WTC11 (cell line): ENCODE measurements around the gene CCDC136. TPM values are rescaled to one million over a fixed set of nuclear protein-coding genes. Genes with fewer than 3 reads are reported as not detected.

ENCODE experiments used
- ATAC-seq: fragments of 200-7000 bp; cut with Tn5 transposase; 2 replicates; pipeline ENCODE4 v1.10.0; 2021; ENCODE audit warnings: mild to moderate bottlenecking, moderate library complexity
- CTCF ChIA-PET: fragments of 300-600 bp; sonication (Branson Sonifier 250); formaldehyde crosslinking; loops from one replicate; lab custom pipeline; 2021; ENCODE audit warnings: antibody characterized with exemption; lab: Charles Lee
- POLR2A ChIA-PET: fragments of 350-600 bp; sonication (Branson Sonifier 250); formaldehyde crosslinking; loops from one replicate; lab custom pipeline; 2021; ENCODE audit warnings: antibody characterized with exemption; lab: Charles Lee
- DNase-seq: peaks from one replicate; pipeline ENCODE4 v3.0.0; 2021; ENCODE audit warnings: low spot score
- H3K27ac Mint-ChIP-seq: 2 replicates; pipeline ENCODE4 v1.8.0; 2021; ENCODE audit warnings: mixed read lengths
- H3K27me3 Mint-ChIP-seq: 2 replicates; pipeline ENCODE4 v1.8.0; 2021; ENCODE audit warnings: low read depth, mild to moderate bottlenecking, moderate library complexity, mixed read lengths
- H3K36me3 Mint-ChIP-seq: 2 replicates; pipeline ENCODE4 v1.8.0; 2021; ENCODE audit warnings: mixed read lengths
- H3K4me1 Mint-ChIP-seq: 2 replicates; pipeline ENCODE4 v1.8.0; 2022; ENCODE audit warnings: mixed read lengths
- H3K4me3 Mint-ChIP-seq: 2 replicates; pipeline ENCODE4 v1.8.0; 2021; ENCODE audit warnings: mild to moderate bottlenecking, moderate library complexity, mixed read lengths
- H3K9me3 Mint-ChIP-seq: 2 replicates; pipeline ENCODE4 v1.8.0; 2021; ENCODE audit warnings: mixed read lengths
- FOXP1 ChIP-seq: sonication (generic); formaldehyde crosslinking; IDR thresholded peaks from 2 replicates; pipeline ENCODE4 v1.8.0; 2022; ENCODE audit warnings: missing genetic modification reagents, mild to moderate bottlenecking, moderate library complexity, borderline replicate concordance
- HMGA2 ChIP-seq: fragments of 250-450 bp; sonication (Bioruptor Pico); IDR thresholded peaks from 2 replicates; pipeline ENCODE4 v1.4.0; 2021; ENCODE audit warnings: mild to moderate bottlenecking, moderate library complexity
- NR3C1 ChIP-seq: sonication (generic); formaldehyde crosslinking; conservative IDR thresholded peaks from 2 replicates; pipeline ENCODE4 v1.8.1; 2023; ENCODE audit warnings: low read depth, mild to moderate bottlenecking, missing genetic modification reagents
- SMAD4 ChIP-seq: sonication (generic); formaldehyde crosslinking; IDR thresholded peaks from 2 replicates; pipeline ENCODE4 v1.8.0; 2022; ENCODE audit warnings: mild to moderate bottlenecking, missing genetic modification reagents
- SP1 ChIP-seq: sonication (generic); formaldehyde crosslinking; conservative IDR thresholded peaks from 2 replicates; pipeline ENCODE4 v1.8.1; 2022; ENCODE audit warnings: missing genetic modification reagents
- TCF7 ChIP-seq: sonication (generic); formaldehyde crosslinking; IDR thresholded peaks from 2 replicates; pipeline ENCODE4 v1.8.0; 2022; ENCODE audit warnings: mild to moderate bottlenecking, low read depth, missing genetic modification reagents, moderate library complexity
- TEAD1 ChIP-seq: sonication (generic); formaldehyde crosslinking; IDR thresholded peaks from 2 replicates; pipeline ENCODE4 v1.8.0; 2022; ENCODE audit warnings: mild to moderate bottlenecking, missing genetic modification reagents
- total RNA-seq: library from RNA; stranded (reverse); gene quantifications from 3 replicates; pipeline ENCODE4 v1.2.3, GENCODE V29; 2021
- TF ChIP-seq, protein P1 (sequence below): sonication (generic); formaldehyde crosslinking; IDR thresholded peaks from 2 replicates; pipeline ENCODE4 v1.8.0; 2022; ENCODE audit warnings: missing genetic modification reagents
- TF ChIP-seq, protein P2 (sequence below): sonication (generic); formaldehyde crosslinking; IDR thresholded peaks from 2 replicates; pipeline ENCODE4 v1.8.0; 2023; ENCODE audit warnings: missing genetic modification reagents, mild to moderate bottlenecking, borderline replicate concordance
- TF ChIP-seq, protein P3 (sequence below): sonication (generic); formaldehyde crosslinking; IDR thresholded peaks from 2 replicates; pipeline ENCODE4 v1.8.0; 2022; ENCODE audit warnings: mild to moderate bottlenecking, missing genetic modification reagents
- TF ChIP-seq, protein P4 (sequence below): sonication (generic); formaldehyde crosslinking; IDR thresholded peaks from 2 replicates; pipeline ENCODE4 v1.8.1; 2023; ENCODE audit warnings: mild to moderate bottlenecking, moderate library complexity, missing genetic modification reagents

The CCDC136 gene
- total RNA-seq, 1 experiment from 2014 or later, result 51.0 TPM

DNA sequence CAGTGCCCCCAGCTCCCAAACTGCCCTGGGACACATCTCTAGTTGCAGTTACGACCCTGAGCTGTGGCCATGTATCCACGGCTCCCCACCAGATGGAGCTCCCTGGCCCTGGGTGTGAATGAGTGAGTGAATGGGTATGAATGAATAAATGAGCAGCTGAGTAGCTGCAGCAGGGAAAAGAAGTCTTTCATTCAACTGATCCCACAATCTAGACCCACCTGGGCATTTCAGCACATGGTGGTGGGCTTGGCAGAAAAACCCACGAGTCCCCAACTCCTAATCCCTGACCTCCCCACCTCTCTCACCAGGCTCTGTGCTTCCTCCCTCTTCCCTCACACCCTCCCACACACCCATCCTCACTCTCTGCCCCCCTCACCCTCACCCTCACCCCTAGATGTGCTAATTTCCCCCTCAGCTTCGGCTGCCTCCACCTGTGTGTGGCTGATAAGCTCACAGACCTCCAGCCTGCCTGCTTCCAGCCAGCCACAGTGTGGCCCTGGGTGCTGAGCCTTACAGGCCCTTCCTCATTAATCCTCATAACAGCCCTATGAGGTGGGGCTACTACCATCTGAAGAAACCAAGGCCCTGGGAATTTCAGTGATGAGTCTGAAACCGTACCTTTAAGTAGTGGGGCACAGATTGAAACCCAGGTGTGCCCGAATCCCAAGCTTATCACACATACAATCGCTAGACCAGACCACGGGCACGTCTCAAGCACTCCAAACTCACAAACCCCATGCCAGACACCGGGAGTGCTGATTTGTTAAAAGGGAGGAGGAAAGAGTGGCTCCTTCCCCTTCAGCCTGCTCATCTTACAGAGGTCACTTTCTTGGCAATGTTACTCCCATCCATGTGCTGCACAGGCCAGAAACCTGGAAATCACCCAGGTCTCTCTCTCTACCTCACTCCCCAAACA lies 68.6 kb downstream of the CCDC136 start (continued):
- TF ChIP-seq HMGA2 (CRISPR knock-in tag), result no peak
- TF ChIP-seq, all 79 proteins: peak for 0

DNA sequence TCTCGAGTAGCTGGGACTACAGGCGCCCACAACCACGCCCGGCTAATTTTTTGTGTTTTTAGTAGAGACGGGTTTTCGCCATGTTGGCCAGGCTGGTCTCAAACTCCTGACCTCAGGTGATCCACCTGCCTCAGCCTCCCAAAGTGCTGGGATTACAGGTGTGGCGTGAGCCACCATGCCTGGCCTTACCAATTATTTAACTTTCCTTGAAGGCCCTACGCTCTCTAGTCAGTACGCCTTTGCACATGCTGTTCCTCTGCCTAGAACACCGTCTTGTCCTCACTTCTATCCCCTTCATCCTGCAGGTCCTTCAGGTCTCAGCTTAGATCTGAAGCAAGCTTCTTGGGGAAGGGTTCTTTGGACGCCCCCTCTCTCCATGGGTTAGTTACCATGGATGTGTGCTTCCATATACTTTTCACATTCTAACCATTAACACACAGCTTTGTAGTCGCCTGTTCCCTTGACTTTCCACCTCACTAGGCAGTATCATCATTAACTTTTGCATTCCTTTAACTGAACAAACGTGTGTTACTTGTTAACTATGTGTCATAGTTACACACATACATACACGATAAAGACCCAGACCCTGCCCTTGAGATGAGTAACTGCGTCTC lies 70.3 kb downstream of the CCDC136 start:
- CTCF ChIA-PET, result interaction anchor here (0.6 to 6.6 kb wide), 16 partner anchors 10 to 387 kb away, joined by 3 to 149 read pairs (median 4); no protein-coding TSS in a partner anchor
- H3K9me3 Mint-ChIP-seq, result no peaks in the 10 kb centered on the region
- peaks cover 9% of the 10 kb centered on the region for H3K27me3 Mint-ChIP-seq
- peaks cover 9% of the 10 kb centered on the region for H3K36me3 Mint-ChIP-seq
- TF ChIP-seq, protein P1, sequence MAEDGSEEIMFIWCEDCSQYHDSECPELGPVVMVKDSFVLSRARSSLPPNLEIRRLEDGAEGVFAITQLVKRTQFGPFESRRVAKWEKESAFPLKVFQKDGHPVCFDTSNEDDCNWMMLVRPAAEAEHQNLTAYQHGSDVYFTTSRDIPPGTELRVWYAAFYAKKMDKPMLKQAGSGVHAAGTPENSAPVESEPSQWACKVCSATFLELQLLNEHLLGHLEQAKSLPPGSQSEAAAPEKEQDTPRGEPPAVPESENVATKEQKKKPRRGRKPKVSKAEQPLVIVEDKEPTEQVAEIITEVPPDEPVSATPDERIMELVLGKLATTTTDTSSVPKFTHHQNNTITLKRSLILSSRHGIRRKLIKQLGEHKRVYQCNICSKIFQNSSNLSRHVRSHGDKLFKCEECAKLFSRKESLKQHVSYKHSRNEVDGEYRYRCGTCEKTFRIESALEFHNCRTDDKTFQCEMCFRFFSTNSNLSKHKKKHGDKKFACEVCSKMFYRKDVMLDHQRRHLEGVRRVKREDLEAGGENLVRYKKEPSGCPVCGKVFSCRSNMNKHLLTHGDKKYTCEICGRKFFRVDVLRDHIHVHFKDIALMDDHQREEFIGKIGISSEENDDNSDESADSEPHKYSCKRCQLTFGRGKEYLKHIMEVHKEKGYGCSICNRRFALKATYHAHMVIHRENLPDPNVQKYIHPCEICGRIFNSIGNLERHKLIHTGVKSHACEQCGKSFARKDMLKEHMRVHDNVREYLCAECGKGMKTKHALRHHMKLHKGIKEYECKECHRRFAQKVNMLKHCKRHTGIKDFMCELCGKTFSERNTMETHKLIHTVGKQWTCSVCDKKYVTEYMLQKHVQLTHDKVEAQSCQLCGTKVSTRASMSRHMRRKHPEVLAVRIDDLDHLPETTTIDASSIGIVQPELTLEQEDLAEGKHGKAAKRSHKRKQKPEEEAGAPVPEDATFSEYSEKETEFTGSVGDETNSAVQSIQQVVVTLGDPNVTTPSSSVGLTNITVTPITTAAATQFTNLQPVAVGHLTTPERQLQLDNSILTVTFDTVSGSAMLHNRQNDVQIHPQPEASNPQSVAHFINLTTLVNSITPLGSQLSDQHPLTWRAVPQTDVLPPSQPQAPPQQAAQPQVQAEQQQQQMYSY (CRISPR knock-in tag), result no peak
- TF ChIP-seq TCF7 (CRISPR knock-in tag), result no peak
- TF ChIP-seq, protein P2, sequence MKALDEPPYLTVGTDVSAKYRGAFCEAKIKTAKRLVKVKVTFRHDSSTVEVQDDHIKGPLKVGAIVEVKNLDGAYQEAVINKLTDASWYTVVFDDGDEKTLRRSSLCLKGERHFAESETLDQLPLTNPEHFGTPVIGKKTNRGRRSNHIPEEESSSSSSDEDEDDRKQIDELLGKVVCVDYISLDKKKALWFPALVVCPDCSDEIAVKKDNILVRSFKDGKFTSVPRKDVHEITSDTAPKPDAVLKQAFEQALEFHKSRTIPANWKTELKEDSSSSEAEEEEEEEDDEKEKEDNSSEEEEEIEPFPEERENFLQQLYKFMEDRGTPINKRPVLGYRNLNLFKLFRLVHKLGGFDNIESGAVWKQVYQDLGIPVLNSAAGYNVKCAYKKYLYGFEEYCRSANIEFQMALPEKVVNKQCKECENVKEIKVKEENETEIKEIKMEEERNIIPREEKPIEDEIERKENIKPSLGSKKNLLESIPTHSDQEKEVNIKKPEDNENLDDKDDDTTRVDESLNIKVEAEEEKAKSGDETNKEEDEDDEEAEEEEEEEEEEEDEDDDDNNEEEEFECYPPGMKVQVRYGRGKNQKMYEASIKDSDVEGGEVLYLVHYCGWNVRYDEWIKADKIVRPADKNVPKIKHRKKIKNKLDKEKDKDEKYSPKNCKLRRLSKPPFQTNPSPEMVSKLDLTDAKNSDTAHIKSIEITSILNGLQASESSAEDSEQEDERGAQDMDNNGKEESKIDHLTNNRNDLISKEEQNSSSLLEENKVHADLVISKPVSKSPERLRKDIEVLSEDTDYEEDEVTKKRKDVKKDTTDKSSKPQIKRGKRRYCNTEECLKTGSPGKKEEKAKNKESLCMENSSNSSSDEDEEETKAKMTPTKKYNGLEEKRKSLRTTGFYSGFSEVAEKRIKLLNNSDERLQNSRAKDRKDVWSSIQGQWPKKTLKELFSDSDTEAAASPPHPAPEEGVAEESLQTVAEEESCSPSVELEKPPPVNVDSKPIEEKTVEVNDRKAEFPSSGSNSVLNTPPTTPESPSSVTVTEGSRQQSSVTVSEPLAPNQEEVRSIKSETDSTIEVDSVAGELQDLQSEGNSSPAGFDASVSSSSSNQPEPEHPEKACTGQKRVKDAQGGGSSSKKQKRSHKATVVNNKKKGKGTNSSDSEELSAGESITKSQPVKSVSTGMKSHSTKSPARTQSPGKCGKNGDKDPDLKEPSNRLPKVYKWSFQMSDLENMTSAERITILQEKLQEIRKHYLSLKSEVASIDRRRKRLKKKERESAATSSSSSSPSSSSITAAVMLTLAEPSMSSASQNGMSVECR (CRISPR knock-in tag), result no peak
- ATAC-seq (no peak), DNase-seq (no peak)
- POLR2A ChIA-PET, result interaction anchor here (0.7 to 1.1 kb wide), 3 partner anchors 21 to 71 kb away, joined by 3 to 6 read pairs (median 3); partner anchors contain the start of gene KCP
- H3K4me3 Mint-ChIP-seq, result peak overlapping the region; percentile 98
- peaks cover 25% of the 10 kb centered on the region for H3K4me1 Mint-ChIP-seq
- H3K27ac Mint-ChIP-seq, result 0 out of 2 replicates have a peak overlapping the region, but pooled peaks have one; percentile 0

DNA sequence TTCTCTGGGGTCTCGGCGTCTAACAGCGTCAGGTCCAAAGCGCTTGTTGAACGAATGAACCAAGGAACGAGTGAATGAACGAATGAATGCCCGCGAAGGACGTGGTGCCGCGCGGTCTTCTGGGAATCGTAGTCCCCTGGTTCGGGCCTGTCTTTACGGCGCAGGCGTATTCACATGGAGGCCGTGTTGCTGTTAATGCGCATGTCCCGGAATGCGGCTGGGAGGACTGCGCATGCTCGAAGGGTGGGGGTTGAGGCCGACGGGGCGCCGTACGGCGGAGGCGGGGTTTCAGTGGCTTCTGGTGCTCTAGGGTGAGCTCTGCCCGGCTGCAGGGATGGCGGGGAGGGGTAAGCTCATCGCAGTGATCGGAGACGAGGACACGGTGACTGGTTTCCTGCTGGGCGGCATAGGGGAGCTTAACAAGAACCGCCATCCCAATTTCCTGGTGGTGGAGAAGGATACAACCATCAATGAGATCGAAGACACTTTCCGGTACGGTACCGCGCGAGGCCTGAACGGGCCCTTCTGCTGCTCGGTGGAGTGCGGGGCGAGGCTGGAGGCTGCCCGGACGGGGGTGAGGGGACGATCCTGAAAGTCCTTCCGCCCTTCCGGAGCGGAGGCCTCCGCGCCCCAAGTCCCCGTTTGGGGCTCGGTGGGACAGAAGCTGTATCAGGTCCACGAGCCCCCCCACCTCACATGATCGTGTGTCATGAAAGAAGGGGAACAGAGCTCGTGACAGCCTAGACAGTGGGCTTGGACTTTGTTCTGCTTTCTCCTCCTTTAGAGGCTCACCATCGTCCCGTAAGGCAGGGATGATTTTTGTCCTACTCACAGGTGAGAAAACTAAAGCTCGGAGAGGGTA lies 71.0 kb downstream of the CCDC136 start, which contains the start of gene ATP6V1F:
ATP6V1F (plus strand) TSS at position 286 of the 862 bp plus-strand sequence; CDS start at position 335, 49 bp downstream.
- H3K4me3 Mint-ChIP-seq, result peak within 1 kb of the TSS; percentile 98
- peak within 1 kb of the TSS; percentile 97 for H3K27ac Mint-ChIP-seq
- POLR2A ChIA-PET, result interaction anchor here (1.0 to 1.1 kb wide), 2 partner anchors 31 to 48 kb away, joined by 3 read pairs; partner anchors contain the start of gene KCP
- H3K4me1 Mint-ChIP-seq, result peaks cover 31% of the 10 kb centered on the region
- TF ChIP-seq TEAD1 (CRISPR knock-in tag) (peak; percentile 71; the same call in 1 of the 2 replicates), SP1 (CRISPR knock-in tag) (0 out of 2 replicates have a peak, but pooled peaks have one; percentile 63), FOXP1 (CRISPR knock-in tag) (peak; percentile 71; the same call in 1 of the 2 replicates), SMAD4 (CRISPR knock-in tag) (0 out of 2 replicates have a peak, but pooled peaks have one; percentile 12), NR3C1 (CRISPR knock-in tag) (no peak)
- TF ChIP-seq, protein P2 (CRISPR knock-in tag), result 0 out of 2 replicates have a peak, but pooled peaks have one; percentile 43
- TF ChIP-seq, protein P3, sequence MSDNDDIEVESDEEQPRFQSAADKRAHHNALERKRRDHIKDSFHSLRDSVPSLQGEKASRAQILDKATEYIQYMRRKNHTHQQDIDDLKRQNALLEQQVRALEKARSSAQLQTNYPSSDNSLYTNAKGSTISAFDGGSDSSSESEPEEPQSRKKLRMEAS, result no peak; the same call in 1 of the 2 replicates
- TF ChIP-seq, protein P4, sequence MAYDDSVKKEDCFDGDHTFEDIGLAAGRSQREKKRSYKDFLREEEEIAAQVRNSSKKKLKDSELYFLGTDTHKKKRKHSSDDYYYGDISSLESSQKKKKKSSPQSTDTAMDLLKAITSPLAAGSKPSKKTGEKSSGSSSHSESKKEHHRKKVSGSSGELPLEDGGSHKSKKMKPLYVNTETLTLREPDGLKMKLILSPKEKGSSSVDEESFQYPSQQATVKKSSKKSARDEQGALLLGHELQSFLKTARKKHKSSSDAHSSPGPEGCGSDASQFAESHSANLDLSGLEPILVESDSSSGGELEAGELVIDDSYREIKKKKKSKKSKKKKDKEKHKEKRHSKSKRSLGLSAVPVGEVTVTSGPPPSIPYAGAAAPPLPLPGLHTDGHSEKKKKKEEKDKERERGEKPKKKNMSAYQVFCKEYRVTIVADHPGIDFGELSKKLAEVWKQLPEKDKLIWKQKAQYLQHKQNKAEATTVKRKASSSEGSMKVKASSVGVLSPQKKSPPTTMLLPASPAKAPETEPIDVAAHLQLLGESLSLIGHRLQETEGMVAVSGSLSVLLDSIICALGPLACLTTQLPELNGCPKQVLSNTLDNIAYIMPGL (CRISPR knock-in tag), result 0 out of 2 replicates have a peak, but pooled peaks have one; percentile 46
- peaks cover 9% of the 10 kb centered on the region for H3K36me3 Mint-ChIP-seq
- DNase-seq (peak; percentile 99), ATAC-seq (peak; percentile 85)
- H3K9me3 Mint-ChIP-seq, result no peaks in the 10 kb centered on the region
- H3K27me3 Mint-ChIP-seq, result peaks cover 16% of the 10 kb centered on the region
- CTCF ChIA-PET, result interaction anchor here (0.6 to 6.6 kb wide), 19 partner anchors 9 to 388 kb away, joined by 3 to 149 read pairs (median 4); partner anchors contain the start of gene IRF5
